ENCODE results near the gene NXPH3.

- TF ChIP-seq CTCF (IDR thresholded peaks at IDR 0.05; ENCODE audit: low read length): no peak
- TF ChIP-seq EZH2phosphoT487 (IDR thresholded peaks at IDR 0.05; ENCODE audit: low read length): no peak
- no peak for TF ChIP-seq EZH2 (optimal IDR thresholded peaks at IDR 0.05; ENCODE audit: low read depth, low read length)
Measured at GRCh38 chr17:49573510-49574322, 2.0 kb upstream of the NXPH3 start.
